Ishikawa (cell line): ENCODE results near the gene NF1.

Source experiments
- CEBPB ChIP-seq: IDR thresholded peaks from 2 replicates; pipeline ENCODE4 v1.6.1; 2012
- CREB1 ChIP-seq: IDR thresholded peaks from 2 replicates; pipeline ENCODE4 v1.6.1; 2012; ENCODE audit warnings: low read depth
- EGR1 ChIP-seq: IDR thresholded peaks from 2 replicates; pipeline ENCODE4 v1.6.1; 2012
- EP300 ChIP-seq: IDR thresholded peaks from 2 replicates; pipeline ENCODE4 v1.6.1; 2012; ENCODE audit warnings: borderline replicate concordance
- FOXM1 ChIP-seq: IDR thresholded peaks from 2 replicates; pipeline ENCODE4 v1.6.1; 2012; ENCODE audit warnings: low read depth, borderline replicate concordance
- MAX ChIP-seq: IDR thresholded peaks from 2 replicates; pipeline ENCODE4 v1.6.1; 2012
- NFIC ChIP-seq: IDR thresholded peaks from 2 replicates; pipeline ENCODE4 v1.6.1; 2012
- RAD21 ChIP-seq: IDR thresholded peaks from 2 replicates; pipeline ENCODE4 v1.6.1; 2012; ENCODE audit warnings: low read depth
- REST ChIP-seq: IDR thresholded peaks from 2 replicates; pipeline ENCODE4 v1.6.1; 2012; ENCODE audit warnings: low read depth, mild to moderate bottlenecking
- TAF1 ChIP-seq: IDR thresholded peaks from 2 replicates; pipeline ENCODE4 v1.6.1; 2012; ENCODE audit warnings: low read depth, mild to moderate bottlenecking
- TCF12 ChIP-seq: IDR thresholded peaks from 2 replicates; pipeline ENCODE4 v1.6.1; 2012; ENCODE audit warnings: low read depth
- TEAD4 ChIP-seq: IDR thresholded peaks from 2 replicates; pipeline ENCODE4 v1.6.1; 2012
- USF1 ChIP-seq: IDR thresholded peaks from 2 replicates; pipeline ENCODE4 v1.6.1; 2012
- YY1 ChIP-seq: IDR thresholded peaks from 2 replicates; pipeline ENCODE4 v1.6.1; 2012; ENCODE audit warnings: low read depth
- ZBTB7A ChIP-seq: IDR thresholded peaks from 2 replicates; pipeline ENCODE4 v1.6.1; 2012; ENCODE audit warnings: low read depth

NF1 gene

GRCh38 chr17:31272803-31273202 lies 178.0 kb downstream of the NF1 start:
- no peak for TF ChIP-seq TCF12

- TF ChIP-seq TCF12 (no peak), EP300 (no peak), TAF1 (no peak), REST (no peak), MAX (no peak), RAD21 (no peak), NFIC (no peak), CEBPB (no peak), YY1 (no peak), USF1 (no peak), ZBTB7A (no peak), FOXM1 (no peak), CREB1 (no peak), EGR1 (no peak), TEAD4 (no peak)
Observed at GRCh38 chr17:31273516-31273915, 178.7 kb downstream of the NF1 start.

GRCh38 chr17:31274252-31274651 lies 179.5 kb downstream of the NF1 start:
- TF ChIP-seq EGR1: no peak
- no peak for TF ChIP-seq TEAD4
- TF ChIP-seq ZBTB7A: no peak
- no peak for TF ChIP-seq NFIC
- no peak for TF ChIP-seq FOXM1
- no peak for TF ChIP-seq RAD21
- TF ChIP-seq MAX: no peak
- TF ChIP-seq USF1: no peak
- TF ChIP-seq CREB1: no peak
- TF ChIP-seq EP300: no peak
- no peak for TF ChIP-seq REST
- TF ChIP-seq CEBPB: no peak
- TF ChIP-seq YY1: no peak
- TF ChIP-seq TAF1: no peak
- no peak for TF ChIP-seq TCF12

GRCh38 chr17:31275116-31275515 lies 180.3 kb downstream of the NF1 start:
- TF ChIP-seq NFIC (no peak), TAF1 (no peak), CREB1 (no peak), ZBTB7A (no peak), FOXM1 (no peak), RAD21 (no peak), MAX (no peak), USF1 (no peak), TCF12 (no peak), CEBPB (no peak), TEAD4 (no peak), YY1 (no peak), EP300 (no peak), REST (no peak), EGR1 (no peak)
